Kidney epithelial cell (primary cell): ENCODE measurements around the gene MYADML2. TPM values are rescaled to one million over a fixed set of nuclear protein-coding genes. Genes with fewer than 3 reads are reported as not detected.

Experiments
- DNase-seq: peaks from one replicate; pipeline ENCODE4 v3.0.0-alpha.2; 2010; ENCODE audit warnings: low read depth
- H3K27me3 ChIP-seq: 2 replicates; pipeline ENCODE4 v1.6.0; 2011; ENCODE audit warnings: low read length; ENCODE audit not compliant: control insufficient read depth, insufficient read depth
- H3K36me3 ChIP-seq: 2 replicates; pipeline ENCODE4 v1.5.1; 2011; ENCODE audit warnings: low read length; ENCODE audit not compliant: control insufficient read depth, insufficient read depth
- H3K4me3 ChIP-seq: 2 replicates; pipeline ENCODE4 v1.5.1; 2011; ENCODE audit warnings: low read depth, mild to moderate bottlenecking, control low read depth, low read length
- total RNA-seq: library from RNA; depleted of rRNA; stranded (reverse); fragments of >200 nt; gene quantifications from 2 replicates; pipeline ENCODE4 v1.2.3, GENCODE V29; 2015
- TF ChIP-seq, protein P1 (sequence below): IDR thresholded peaks from 2 replicates; pipeline ENCODE4 v1.5.1; 2011; ENCODE audit warnings: mild to moderate bottlenecking, moderate library complexity, low read length, control low read depth, inconsistent platforms; ENCODE audit not compliant: insufficient read depth, poor library complexity, severe bottlenecking

Gene MYADML2
- total RNA-seq, 1 donor from 2014 or later: not detected

DNA sequence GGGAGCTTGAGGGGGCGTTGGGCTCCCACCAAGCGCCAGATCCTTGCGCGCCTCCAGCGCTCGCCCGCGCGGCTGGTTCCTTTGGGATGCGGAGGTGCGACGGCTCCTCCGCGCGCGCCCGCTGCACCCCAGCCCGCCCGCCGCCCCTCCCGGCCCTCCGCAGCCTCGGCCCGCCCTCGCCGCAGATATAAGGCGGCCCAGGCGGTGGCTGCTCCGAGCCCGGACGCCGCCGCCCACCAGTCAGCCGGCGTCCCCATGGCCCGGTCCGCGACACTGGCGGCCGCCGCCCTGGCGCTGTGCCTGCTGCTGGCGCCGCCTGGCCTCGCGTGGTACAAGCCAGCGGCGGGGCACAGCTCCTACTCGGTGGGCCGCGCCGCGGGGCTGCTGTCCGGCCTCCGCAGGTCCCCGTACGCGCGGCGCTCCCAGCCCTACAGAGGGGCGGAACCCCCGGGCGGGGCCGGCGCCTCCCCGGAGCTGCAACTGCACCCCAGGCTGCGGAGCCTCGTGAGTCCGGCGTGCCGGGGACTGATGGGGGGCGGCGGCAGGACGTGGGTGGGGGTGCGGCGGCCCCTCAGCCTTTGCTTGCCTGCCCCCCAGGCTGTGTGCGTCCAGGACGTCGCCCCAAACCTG lies 44.9 kb downstream of the MYADML2 start, which contains the start of gene NPB:
Gene NPB, plus strand, starts transcription at position 216 of the 630 bp plus-strand sequence. Its CDS starts 40 bp downstream, at position 256.
- TF ChIP-seq, protein P1, sequence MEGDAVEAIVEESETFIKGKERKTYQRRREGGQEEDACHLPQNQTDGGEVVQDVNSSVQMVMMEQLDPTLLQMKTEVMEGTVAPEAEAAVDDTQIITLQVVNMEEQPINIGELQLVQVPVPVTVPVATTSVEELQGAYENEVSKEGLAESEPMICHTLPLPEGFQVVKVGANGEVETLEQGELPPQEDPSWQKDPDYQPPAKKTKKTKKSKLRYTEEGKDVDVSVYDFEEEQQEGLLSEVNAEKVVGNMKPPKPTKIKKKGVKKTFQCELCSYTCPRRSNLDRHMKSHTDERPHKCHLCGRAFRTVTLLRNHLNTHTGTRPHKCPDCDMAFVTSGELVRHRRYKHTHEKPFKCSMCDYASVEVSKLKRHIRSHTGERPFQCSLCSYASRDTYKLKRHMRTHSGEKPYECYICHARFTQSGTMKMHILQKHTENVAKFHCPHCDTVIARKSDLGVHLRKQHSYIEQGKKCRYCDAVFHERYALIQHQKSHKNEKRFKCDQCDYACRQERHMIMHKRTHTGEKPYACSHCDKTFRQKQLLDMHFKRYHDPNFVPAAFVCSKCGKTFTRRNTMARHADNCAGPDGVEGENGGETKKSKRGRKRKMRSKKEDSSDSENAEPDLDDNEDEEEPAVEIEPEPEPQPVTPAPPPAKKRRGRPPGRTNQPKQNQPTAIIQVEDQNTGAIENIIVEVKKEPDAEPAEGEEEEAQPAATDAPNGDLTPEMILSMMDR: no peak
- DNase-seq: no peak
- Histone ChIP-seq H3K36me3 (peaks cover 4% of the 10 kb centered on the region), H3K27me3 (peaks cover 13% of the 10 kb centered on the region), H3K4me3 (peak within 1 kb of the TSS; percentile 3)

DNA sequence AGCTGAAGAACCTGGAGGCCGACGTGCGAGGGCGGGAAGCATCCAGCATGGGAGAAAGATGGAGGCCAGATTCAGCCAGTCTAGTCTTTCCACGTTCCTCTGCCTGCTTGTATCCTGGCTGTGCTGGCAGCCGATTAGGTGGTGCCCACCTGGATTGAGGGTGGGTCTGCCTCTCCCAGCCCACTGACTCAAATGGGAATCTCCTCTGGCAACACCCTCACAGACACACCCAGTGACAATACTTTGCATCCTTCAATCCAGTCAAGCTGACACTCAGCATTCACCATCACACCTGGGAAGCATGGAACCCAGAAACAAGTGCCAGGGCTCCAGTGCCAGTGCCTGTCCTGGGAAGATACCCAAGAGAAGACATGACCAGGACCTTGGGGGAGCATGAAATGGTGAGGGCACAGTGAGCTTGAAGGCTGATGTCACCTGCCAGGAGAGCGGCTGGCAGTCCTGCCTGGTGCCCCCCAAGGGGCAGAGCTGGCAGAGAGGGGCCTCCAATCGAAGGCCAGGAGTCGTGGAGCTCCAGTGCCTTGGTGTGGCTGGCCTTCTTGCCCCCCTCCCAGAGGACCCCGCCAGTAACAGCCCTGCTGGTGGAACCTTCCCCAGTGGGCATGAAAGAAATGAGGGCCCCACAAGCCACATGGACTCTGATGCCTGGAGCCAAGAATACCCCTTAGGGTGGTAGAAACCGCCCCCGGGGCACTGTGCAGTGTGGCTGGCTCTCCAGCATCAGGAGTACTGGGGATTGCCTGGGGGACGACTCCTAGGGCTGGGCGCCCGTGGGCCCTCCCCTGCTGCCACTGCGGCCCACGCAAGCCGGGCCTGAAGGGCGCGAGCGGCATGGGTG lies 45.6 kb downstream of the MYADML2 start:
- TF ChIP-seq, protein P1: no peak

DNA sequence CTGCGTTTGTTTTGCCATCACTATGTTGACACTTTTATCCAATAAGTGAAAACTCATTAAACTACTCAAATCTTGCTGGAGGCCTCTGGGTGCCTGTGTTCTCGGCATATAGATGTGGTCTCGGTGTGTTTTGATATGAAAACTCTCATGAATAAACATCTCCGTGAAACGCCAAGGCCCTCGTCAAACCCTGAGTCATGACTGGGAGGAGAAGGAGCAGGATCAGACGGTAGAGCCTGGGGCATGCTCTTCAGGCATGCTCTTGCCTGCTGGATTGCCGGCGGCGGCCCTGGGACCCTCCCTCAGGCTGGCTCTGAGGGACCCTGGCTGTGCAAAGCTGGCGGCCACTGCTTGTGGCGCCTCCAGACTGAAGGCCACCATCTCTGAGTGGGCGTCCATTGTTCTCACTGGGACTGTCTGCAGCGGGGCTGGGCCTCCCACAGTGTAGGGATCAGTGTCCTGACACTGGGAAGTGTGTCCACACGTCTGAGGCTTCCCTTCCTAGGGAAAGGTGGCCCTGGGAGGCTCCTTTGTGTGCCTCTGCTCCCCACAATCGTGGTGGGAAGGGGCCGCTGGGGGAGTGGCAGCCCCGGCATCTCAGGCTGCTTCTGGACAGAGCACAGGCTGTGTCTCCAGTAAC lies 46.7 kb downstream of the MYADML2 start:
- no peak overlapping the region for H3K4me3 ChIP-seq
- peaks cover 5% of the 10 kb centered on the region for H3K36me3 ChIP-seq
- TF ChIP-seq, protein P1: no peak
- no peak for DNase-seq
- peaks cover 13% of the 10 kb centered on the region for H3K27me3 ChIP-seq

More for the DNA sequence above, 45.6 kb downstream of the MYADML2 start:
- H3K4me3 ChIP-seq: no peak overlapping the region
- H3K36me3 ChIP-seq: peaks cover 5% of the 10 kb centered on the region
- DNase-seq: no peak
- H3K27me3 ChIP-seq: peaks cover 13% of the 10 kb centered on the region

DNA sequence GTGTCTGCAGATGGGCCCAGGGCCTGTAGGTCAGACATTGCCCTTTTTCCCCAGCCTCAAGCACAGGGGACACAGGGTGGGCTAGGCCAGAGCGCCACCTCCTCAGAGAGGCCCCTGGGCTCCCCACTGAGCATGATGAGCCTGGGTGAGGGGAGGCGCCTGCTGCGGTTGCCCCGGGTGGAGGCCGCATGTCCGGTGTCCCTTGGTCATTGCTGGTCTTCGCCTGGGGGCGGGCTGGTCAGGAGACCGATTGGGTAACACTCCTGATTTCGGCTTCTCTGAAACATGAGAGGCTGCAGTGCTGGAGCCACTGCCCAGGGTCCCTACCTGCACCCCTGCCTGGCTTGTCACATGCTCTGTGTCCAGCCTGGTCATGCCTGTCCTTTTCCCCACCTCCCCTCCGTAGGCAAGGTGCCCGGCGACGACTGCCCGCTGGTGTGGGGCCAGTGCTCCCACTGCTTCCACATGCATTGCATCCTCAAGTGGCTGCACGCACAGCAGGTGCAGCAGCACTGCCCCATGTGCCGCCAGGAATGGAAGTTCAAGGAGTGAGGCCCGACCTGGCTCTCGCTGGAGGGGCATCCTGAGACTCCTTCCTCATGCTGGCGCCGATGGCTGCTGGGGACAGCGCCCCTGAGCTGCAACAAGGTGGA lies 47.4 kb downstream of the MYADML2 start:
- Histone ChIP-seq H3K36me3 (peaks cover 5% of the 10 kb centered on the region), H3K27me3 (peaks cover 13% of the 10 kb centered on the region), H3K4me3 (no peak overlapping the region)
- TF ChIP-seq, protein P1: no peak
- DNase-seq: no peak

DNA sequence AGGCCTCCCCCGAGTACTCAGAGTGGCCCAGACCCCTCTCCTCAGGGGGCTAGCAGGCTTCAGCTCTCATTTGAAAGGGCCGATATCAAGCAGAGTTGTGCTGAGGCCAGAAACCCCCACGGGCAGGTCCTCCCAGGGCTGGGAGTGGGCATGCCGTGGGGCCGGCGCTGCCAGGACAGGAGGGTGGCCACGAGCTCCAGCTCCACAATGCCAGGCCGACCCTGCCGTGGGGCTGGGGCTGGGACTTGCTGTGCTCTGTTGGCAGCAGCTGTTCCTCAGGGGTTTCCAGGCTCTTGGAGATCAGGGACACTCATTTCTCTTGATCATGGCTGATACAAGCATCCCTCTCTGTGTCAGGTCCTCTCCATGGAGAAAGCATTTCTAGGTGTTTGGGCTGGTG lies 48.1 kb downstream of the MYADML2 start:
- Histone ChIP-seq H3K4me3 (no peak overlapping the region), H3K27me3 (peaks cover 13% of the 10 kb centered on the region), H3K36me3 (peaks cover 5% of the 10 kb centered on the region)
- TF ChIP-seq, protein P1: no peak
- no peak for DNase-seq
